GM19463 (cell line): ENCODE results near the gene SMOC2.
"Not testable (repeated sequence)": the region's sequence is repeated elsewhere in the genome, so short reads cannot be mapped to it uniquely, and the experiment has no call there.

Experiments
- ATAC-seq: cut with Tn5 transposase; IDR thresholded peaks from one replicate; pipeline ENCODE4 v1.9.1; 2021; ENCODE audit warnings: mild to moderate bottlenecking, moderate library complexity; ENCODE audit not compliant: unreplicated experiment

SMOC2 gene

DNA sequence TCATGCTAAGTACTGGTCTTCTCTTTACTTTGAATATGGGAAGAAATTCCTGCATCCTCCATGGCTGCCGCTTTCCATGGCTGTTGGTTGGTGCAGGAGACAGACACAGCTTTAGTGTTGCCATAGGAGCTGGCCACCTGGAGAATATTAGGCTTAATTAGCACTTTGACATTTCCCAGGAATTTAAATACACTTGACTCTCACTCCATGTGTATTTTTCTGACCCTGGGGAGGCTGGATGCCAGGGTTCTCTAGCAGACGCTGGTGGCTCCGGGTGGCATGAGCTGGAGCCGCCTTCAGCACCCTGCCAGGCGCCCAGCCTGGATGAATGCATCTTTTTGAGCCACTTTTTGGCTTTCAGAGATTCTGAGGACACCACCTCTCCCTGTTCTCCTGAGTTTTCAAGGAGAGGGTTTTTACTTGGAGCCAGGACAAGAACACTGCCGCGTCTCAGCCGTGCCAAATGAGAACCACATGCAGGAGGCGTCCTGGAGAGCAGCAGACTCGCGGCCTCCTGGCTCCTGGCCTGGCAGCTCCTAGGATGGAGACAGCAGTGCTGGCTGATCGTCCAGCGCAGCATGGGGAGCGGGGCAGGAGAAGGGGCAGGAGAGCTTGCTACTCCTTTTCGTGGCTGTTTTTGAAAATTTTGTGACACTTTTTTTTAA, 258.8 kb downstream of the SMOC2 start:
- no peak for ATAC-seq

DNA sequence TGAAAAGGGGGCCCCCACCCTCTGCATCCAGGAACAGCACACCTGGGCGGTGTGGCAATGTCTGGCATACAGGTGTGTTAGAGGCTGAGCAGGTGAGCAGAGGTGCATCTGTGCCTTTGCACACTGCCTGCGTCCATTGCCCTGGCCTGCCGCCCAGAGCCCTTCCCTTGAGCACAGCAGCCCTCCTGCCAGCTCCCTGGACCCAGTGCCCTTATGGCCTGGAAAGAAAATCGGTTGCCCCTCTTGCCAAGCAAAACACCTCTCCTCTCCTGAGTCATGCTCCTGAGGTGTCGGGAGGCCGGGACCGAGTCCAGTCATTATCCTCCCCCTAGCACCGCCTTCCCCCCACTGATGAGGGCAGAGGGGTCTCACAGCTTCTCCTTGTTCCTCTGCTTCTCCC, 259.9 kb downstream of the SMOC2 start:
- no peak for ATAC-seq

DNA sequence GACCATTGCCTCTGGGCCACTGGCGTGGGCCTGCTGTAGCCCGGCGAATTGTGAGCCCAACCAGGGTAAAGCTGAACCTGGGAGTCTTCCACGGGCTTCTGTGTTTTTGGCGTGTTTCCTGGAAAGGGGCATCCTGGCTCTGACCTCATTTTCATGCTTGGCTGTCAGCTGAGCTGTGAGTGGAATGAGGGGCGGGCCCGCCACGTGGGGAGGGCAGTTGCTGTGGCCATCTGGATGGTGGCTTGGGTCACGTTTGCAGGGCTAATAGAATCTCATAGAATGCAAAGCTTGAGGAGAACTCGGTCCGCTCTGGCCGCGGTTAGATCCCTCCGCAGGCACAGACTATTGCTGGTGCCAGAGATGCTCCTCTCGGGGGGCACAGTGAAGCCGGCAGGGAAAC, 263.0 kb downstream of the SMOC2 start:
- no peak for ATAC-seq

DNA sequence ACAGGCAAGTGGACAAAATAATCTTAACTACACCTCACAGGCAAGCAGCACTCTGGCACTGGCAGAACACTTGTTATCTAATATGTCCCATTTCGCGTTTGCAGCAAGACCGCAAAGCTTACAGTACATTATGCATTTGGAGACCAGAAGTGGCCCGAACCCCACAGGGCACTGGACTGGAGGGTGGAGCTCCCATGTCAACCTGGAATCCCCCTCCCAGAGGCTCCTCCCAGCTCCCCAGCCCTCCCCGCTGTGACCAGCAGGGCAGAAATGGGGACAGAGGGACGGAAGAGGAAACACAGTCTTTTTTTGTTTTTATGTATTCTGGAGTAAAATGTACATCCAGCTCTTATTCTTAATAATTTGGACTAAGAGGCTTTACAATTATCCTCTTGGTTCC, 263.7 kb downstream of the SMOC2 start:
- ATAC-seq = no peak

DNA sequence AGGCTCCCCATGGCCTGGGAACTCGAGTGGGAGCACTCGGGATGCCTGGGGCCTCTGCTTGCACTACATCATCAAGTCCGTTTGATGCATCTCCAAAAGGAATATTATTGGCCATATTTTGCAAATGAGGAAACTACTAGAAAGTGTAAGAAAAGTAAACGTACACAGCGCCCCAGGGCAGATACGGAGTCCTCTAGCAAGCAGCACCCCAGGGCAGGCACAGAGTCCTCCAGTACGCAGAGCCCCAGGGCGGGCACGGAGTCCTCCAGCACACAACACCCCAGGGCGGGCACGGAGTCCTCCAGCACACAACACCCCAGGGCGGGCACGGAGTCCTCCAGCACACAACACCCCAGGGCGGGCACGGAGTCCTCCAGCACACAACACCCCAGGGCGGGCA, 264.3 kb downstream of the SMOC2 start:
- ATAC-seq = not testable (repeated sequence)

DNA sequence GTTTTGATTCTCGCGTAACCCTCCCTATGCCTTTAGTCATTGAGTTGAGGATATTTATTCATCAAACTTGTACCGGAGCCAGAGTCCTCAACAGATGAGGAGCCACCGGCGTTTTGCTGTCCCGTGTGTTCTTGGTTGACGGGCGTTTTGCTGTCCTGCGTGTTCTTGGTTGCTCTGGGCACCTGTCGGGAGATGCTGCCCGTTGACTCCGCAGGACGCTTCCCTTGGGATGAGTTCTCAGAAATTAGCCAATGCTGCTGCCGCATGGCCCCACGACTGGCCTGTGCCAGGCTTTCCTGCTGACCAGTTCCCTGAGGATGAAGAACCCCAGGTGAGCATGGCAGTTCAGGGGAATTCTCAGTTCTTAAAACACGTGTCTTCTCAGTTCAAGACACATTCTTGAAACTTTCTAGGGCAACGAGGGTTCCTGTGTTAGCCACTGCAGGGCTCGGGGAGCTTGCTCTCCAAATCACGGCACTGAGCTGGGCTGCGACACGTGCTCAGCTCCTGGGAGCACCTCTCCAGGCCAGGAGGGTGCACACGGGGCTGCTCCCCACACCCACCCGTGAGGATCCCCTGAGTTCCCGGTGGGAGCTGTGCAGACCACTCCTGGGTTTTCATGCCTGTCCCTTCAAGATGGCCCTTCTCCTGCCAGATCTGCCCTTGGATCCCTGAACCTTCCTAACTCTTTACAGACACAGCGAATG, 265.6 kb downstream of the SMOC2 start:
- ATAC-seq = no peak

DNA sequence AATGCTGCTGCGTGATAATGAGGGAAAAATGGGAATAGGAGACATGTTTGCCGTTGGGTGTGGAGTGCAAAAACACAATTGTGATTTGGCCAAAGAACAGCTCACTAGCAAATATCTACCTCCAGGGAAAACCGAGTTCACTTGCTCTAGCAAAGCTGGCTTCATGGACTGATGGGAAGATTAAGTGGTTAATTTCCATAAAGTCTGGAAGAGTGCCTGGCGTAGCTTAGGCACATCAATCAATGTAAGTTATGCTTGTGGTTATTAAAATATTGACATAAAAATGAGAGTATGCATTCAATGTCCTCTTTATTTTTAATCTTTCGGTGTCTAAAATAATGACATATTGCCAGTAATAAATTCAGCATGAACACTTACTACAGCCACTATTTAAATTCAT, 267.5 kb downstream of the SMOC2 start:
- ATAC-seq = no peak

DNA sequence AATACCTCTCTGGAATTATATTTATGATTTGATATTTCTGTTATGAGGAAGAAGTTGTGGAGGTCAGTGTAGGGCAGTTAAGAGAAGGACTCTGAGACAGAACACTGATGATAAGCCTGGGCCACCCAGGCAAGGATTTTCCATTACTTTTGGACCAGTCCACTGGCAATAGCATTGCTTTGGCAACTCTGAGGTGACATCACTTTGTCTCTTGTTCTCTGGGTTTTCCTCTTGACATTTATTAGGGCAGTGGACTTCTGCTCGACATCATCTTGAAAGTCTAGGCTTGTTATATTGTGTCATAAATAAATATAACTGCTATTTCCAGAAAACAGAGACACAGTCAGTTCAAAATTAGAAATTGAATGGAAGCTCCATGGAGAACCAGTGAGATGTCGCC, 268.0 kb downstream of the SMOC2 start:
- no peak for ATAC-seq

DNA sequence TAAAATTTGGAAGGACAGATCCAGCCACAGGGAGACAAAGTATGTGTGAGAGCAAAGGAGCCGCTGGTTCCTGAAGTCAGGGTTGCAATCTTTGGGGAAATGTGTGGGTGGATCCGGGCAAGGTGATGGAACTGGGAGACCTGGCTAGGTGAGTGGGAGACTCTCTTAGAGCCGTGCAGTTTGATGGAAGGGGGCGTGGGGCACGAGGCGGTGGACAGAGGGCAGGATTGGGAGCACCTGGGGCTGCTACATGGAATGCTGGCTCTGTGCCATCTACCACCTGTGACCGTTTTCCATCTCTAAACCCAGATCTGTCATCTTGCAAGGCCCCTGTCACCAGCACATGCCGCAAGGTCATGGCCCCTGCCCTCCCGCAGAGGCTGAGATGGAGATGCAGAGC, 268.4 kb downstream of the SMOC2 start:
- no peak for ATAC-seq

DNA sequence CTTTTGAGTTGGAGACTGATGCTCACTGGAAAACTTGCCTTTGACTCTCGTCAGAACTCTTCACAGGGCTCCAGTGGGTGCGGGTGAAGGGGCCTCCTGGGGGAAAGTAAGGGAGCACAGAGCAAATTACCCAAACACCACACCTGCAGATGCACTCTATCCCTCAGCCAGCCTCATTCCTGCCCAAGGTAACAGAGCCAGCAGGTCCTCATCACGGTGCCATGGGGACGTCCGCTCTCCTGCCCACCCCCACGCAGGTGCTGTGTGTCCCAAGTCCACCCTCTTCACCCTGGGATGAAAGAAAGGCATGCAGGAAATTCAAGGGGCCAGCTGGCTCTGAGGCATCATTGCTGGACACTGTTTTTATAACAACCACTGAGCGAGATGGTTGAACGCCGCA, 269.0 kb downstream of the SMOC2 start:
- ATAC-seq = no peak

DNA sequence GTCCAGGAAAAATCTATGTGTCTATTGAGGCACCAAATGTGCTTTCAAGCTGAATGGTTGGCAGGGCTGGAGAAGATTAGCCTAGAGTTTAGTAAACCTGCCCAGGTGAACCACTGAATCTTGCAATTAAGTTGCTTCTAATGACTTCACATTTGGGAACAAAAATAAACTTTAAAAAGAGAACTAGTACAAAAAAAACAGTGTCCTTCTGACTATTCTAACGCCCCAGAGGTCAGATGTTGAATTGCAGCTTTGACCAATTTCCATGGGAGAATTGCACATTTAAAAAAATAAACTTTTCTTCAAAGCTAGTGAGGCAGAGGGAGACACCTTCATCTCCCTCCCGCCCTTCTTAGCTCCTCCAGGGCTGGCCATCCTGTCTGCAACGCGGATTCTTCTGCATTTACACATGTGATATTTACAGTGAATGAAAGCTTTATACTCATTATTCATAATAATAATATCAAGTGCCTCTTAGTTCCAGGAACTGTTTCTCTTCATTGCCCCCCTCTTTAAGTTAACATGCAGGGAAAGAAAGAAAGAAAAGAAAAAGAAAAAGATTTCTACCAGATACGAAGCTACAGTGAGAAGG, 270.2 kb downstream of the SMOC2 start:
- no peak for ATAC-seq

DNA sequence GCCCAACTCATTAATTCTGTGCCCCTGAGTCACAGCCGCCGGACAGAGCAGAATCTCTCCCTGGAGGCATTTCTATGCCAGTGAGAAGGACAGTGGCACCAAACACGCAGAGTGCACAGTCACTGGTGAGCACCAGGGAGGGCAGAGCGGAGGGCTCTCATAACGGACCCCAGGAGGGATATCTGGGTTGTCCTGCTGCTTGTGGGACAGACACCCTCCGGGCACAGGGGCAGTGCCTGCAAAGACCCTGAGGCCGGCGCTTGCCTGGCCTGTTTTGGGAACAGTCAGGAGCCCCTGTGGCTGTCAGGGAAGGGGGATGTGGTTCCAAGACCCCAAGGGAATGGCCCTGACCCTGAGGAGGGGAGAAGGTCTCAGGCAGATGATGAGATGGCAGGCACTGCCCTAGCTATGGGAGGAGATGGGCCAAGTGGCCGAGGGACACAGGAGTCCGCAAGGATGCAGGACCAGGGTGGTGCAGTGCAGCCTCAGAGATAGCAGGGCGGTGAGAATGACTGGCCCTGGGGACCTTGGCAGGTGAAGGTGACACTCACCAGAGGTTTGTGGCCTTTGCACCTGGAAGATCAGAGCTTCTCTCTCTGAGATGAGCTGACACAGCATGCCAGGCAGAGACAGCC, 270.8 kb downstream of the SMOC2 start:
- no peak for ATAC-seq

DNA sequence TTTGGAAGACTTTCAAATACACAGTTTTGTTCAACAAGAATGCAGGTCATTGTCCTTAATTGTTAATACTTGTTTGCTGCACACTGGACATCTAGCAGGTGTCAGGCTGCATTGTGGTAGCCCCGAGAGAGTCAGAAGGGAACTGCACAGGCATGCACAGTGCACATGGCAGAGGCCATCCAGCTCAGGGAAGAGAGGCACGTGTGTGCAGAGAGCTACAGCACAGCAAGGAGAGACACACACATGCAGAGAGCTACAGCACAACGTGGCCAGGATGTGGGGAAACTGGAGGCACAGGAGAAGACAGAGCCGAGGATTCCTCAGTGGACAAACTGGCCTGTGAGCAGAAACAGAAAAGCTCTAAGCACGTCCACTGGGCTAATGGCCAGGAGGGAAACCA, 272.0 kb downstream of the SMOC2 start:
- ATAC-seq = no peak

DNA sequence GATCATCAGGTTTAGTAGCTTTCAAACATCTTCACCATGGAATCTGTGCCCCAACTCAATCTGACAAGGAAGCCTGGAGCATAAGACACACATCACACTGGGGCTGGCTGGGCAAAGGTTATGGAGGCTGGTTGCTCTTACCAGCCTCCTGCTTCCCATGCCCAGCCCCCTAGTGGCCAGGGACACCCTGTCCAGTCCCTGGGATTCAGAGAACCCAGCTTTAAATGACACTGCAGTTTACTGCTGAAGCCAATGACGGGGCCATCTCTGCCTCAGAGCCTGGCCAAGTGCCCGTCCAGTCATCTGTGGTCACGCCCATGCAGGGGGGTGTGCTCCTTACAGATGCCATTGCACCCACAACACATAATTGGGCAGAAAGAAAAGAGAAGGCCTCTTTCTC, 272.9 kb downstream of the SMOC2 start:
- no peak for ATAC-seq

DNA sequence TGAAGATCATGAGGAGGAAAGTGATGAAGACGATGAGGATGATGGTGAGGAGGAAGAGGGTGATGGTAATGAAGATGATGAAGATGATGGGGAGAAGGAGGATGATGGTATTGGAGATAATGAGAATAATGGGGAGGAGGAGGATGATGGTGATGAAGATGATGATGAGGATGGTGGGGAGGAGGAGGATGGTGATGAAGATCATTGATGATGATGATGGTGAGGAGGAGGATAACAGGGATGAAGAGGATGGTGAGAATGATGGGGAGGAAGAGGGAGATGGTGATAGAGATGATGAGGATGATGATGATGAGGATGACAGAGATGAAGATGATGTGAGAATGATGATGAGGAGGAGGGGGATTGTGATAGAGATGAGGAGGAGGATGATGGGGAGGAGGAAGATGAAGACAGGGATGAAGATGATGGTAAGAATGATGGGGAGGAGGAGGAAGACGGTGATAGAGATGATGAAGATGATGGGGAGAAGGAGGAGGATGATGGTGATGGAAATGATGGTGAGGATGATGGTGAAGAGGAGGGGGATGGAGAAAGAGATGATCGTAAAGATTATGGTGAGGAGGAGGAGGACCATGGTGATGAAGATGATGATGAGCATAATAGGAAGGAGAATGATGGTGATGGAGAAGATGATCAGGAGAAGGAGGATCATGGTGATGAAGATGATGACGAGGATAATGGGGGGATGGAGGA, 273.7 kb downstream of the SMOC2 start:
- no peak for ATAC-seq

DNA sequence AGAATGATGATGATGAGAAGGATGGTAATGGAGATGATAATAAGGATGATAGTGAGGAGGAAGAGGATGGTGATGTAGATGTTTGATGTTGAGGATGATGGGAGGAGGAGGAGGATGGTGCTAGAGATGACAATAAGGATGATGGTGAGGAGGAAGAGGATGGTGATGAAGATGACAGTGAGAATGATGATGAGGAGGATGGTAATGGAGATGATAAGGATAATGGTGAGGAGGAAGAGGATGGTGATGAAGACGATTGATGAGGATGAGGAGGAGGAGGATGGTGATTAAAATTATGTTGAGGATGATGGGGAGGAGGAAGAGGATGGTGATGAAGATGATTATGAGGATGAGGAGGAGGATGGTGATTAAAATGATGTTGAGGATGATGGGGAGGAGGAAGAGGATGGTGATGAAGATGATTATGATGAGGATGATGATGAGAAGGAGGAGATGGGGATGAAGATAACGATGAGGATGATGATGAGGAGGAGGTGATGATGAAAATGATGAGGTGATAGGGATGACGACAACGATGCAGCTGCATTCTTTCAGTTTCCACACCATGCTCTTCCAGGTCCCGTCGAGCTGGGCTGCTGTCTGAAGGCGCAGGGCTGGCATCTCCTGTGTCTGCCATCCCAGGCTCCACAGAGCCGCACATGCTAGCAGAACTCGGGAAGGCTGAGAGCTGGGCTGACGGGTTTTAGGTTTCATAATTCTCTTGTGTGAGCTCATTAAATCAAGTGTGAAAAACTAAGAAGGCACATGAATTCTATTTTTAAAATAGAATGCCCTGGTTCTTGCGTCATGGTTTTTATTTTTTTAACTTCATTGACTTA, 274.9 kb downstream of the SMOC2 start:
- no peak for ATAC-seq

DNA sequence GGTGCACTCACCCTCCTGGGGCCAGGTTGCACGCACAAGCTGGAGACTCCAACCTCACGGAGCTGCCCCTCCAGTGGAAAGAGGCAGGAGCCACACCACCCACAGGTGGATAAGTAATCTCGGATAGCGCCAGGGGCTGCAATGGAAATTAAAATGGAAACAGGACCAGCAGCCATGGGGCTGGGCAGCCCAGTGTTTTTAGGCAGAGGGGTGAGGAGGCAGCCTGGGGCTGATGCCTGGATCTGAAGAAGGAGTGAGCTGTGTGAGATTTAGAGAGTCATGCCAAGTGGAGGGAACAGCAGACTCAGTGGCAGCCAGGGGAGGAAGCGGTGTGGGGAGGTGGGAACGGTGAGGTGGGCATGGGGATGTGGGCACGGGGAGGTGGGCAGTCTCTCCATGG, 275.6 kb downstream of the SMOC2 start:
- no peak for ATAC-seq

DNA sequence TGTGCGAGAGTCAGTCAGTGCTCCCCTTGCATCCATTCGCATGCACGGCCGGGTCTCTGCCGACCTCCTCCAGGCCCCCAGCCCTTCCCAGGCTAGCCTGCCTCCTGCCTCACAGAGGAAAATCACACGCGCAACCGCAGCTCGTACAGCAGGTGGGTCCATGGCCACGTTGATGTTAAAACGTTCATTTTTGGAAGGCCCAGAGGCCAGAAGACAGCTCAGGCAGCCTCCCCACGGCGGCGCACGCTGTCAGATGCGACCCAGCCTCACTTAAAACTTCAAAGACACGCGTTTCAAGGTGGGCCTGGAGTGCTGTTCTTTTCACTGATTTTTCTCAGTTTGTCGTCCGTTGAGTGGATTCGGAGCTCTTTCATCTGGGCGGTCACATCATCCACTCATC, 276.5 kb downstream of the SMOC2 start:
- ATAC-seq = no peak
